ENCODE data around the gene KIF27. TPM values are rescaled to one million over a fixed set of nuclear protein-coding genes. Genes with fewer than 3 reads are reported as not detected.

The KIF27 gene
- total and polyA plus RNA-seq, 8 donors: 0.80 to 5.3 (median 3.1) TPM

- H3K27ac ChIP-seq: peak overlapping the region in 1 of 4 donors; percentile 63
- no peaks in the 10 kb centered on the region for H3K36me3 ChIP-seq
- 89% methylated on average over 3 of the region's 3 CpGs for WGBS, 2 donors
- intact Hi-C loops (cut with DNase I): loop anchor here in 2 of 3 donors (10.0 kb wide), 3 partner anchors 241 to 331 kb away; no protein-coding TSS in a partner anchor
- DNase-seq (no peak), FAIRE-seq (no peak), ATAC-seq (no peak)
- H3K4me1 ChIP-seq: peaks cover 0 to 17% (median 6%) of the 10 kb centered on the region in 3 donors
- no peaks in the 10 kb centered on the region for H3K9me3 ChIP-seq
- no peak overlapping the region for H3K4me3 ChIP-seq
- no peaks in the 10 kb centered on the region for H3K27me3 ChIP-seq
- no peak for TF ChIP-seq CTCF (IDR thresholded peaks at IDR 0.05)
Observed at GRCh38 chr9:83933790-83934189, 12.6 kb upstream of the KIF27 start.

DNA sequence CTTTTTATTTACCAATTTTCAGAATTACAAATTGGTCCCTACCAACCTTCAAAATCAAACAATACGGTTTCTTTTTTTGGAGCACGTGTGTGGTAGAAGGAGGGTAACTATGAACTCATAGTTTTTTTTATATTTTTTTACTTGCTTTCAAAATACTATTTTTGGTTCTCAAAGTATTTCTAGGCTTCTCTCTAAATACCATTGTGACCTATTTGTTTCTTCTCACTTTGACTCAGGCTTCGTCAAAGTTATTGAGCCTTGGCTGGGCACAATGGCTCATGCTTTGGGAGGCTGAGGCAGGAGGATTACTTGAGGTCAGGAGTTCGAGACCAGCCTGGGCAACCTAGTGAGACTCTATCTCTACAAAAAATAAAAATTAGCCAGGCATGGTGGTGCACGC, 11.6 kb upstream of the KIF27 start:
- intact Hi-C loops (cut with DNase I): loop anchor here in 2 of 3 donors (10.0 kb wide), 3 partner anchors 242 to 332 kb away; no protein-coding TSS in a partner anchor
- 87 to 90% methylated on average over 5 of the region's 5 CpGs for WGBS, 2 donors
- Histone ChIP-seq H3K27me3 (no peaks in the 10 kb centered on the region), H3K4me3 (no peak overlapping the region), H3K9me3 (no peaks in the 10 kb centered on the region), H3K4me1 (peaks cover 0 to 17% (median 6%) of the 10 kb centered on the region in 3 donors), H3K36me3 (no peaks in the 10 kb centered on the region), H3K27ac (no peak overlapping the region)
- no peak for ATAC-seq
- TF ChIP-seq CTCF (IDR thresholded peaks at IDR 0.05): no peak
- DNase-seq: no peak
- FAIRE-seq: no peak

- DNase-seq (no peak), FAIRE-seq (no peak), ATAC-seq (no peak)
- Histone ChIP-seq H3K4me1 (peaks cover 0 to 17% (median 6%) of the 10 kb centered on the region in 3 donors), H3K4me3 (no peak overlapping the region), H3K27ac (no peak overlapping the region), H3K9me3 (no peaks in the 10 kb centered on the region), H3K36me3 (no peaks in the 10 kb centered on the region), H3K27me3 (no peaks in the 10 kb centered on the region)
- intact Hi-C loops (cut with DNase I): loop anchor here in 2 of 3 donors (10.0 kb wide), 3 partner anchors 243 to 333 kb away; no protein-coding TSS in a partner anchor
- no peak for TF ChIP-seq CTCF (IDR thresholded peaks at IDR 0.05)
- 86 to 87% methylated on average over 2 of the region's 2 CpGs for WGBS, 2 donors
Observed at GRCh38 chr9:83932011-83932410, 10.8 kb upstream of the KIF27 start.

DNA sequence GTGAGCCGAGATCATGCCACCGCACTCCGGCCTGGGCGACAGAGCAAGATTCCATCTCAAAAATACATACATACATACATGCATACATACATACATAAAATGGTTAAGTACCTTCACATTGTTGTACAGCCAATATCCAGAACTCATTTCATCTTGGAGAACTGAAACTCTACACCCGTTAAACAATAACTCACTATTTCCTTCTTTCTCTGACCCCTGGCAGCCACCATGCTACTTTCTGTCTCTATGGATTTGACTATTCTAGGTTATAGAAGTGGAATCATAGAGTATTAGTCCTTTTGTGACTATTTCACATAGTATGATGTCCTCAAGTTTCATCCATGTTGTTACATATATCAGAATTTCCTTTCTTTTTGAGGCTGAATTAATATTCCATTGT, 9.6 kb upstream of the KIF27 start:
- Histone ChIP-seq H3K4me3 (no peak overlapping the region), H3K9me3 (no peaks in the 10 kb centered on the region), H3K27me3 (no peaks in the 10 kb centered on the region), H3K27ac (no peak overlapping the region), H3K4me1 (peaks cover 0 to 17% (median 6%) of the 10 kb centered on the region in 3 donors), H3K36me3 (no peaks in the 10 kb centered on the region)
- ATAC-seq: no peak
- intact Hi-C loops (cut with DNase I): loop anchor here in 2 of 3 donors (10.0 kb wide), 3 partner anchors 244 to 334 kb away; no protein-coding TSS in a partner anchor
- FAIRE-seq: no peak
- no peak for TF ChIP-seq CTCF (IDR thresholded peaks at IDR 0.05)
- DNase-seq: no peak
- WGBS, 2 donors: 88 to 89% methylated on average over 5 of the region's 5 CpGs

- DNase-seq (no peak), ATAC-seq (no peak), FAIRE-seq (no peak)
- H3K27me3 ChIP-seq: no peaks in the 10 kb centered on the region
- no peaks in the 10 kb centered on the region for H3K36me3 ChIP-seq
- no peaks in the 10 kb centered on the region for H3K4me1 ChIP-seq
- H3K27ac ChIP-seq: no peak overlapping the region
- H3K4me3 ChIP-seq: no peak overlapping the region
- H3K9me3 ChIP-seq: no peaks in the 10 kb centered on the region
- TF ChIP-seq CTCF (IDR thresholded peaks at IDR 0.05): no peak
- intact Hi-C loops (cut with DNase I): no loop called here
- WGBS, 2 donors: 35 to 92% methylated on average over 1 of the region's 1 CpG
Observed at GRCh38 chr9:83927591-83927990, 6.4 kb upstream of the KIF27 start.
